Right ventricle myocardium superior (tissue), 1 donor: ENCODE data around the gene SLC12A6. TPM values are rescaled to one million over a fixed set of nuclear protein-coding genes. Genes with fewer than 3 reads are reported as not detected.

Source experiments
- ATAC-seq: fragments of 200-7000 bp; cut with Tn5 transposase; one replicate; pipeline ENCODE4 v1.9.1; 2020; ENCODE audit warnings: mild to moderate bottlenecking; ENCODE audit not compliant: poor library complexity
- DNase-seq: peaks from one replicate; pipeline ENCODE4 v3.0.0-alpha.2; 2020
- intact Hi-C: fragments of 100-400 bp; cut with DNase I; formaldehyde crosslinking; loops from one replicate; pipeline ENCODE4 v1.11.2; 2022
- total RNA-seq: library from RNA; stranded (reverse); fragmentation: NEBNext Ultra II Directional; extraction: Animal tissue kit (Norgen Biotek cat#: 25700); gene quantifications from one replicate; pipeline ENCODE4 v1.2.1, GENCODE V29; 2021
- donor health status: DM: no; HTN: yes; CAD: no; lungs with severe emphysema.

SLC12A6 gene
- total RNA-seq, 1 donor from 2014 or later = 24.9 TPM

- ATAC-seq = no peak
- intact Hi-C loops = no loop called here
- no peak for DNase-seq
These were observed 1.2 kb downstream of the SLC12A6 start for GRCh38 chr15:34336231-34336990.

- intact Hi-C loops = no loop called here
- no peak for ATAC-seq
- DNase-seq = no peak
These were observed 2.2 kb downstream of the SLC12A6 start for GRCh38 chr15:34335176-34336032.

GRCh38 chr15:34334672-34335071 lies 2.9 kb downstream of the SLC12A6 start:
- intact Hi-C loops = no loop called here

GRCh38 chr15:34332553-34333120 lies 4.9 kb downstream of the SLC12A6 start:
- DNase-seq (no peak), ATAC-seq (no peak)
- intact Hi-C loops = no loop called here

More at GRCh38 chr15:34334672-34335071, 2.9 kb downstream of the SLC12A6 start:
- no peak for ATAC-seq
- no peak for DNase-seq

- DNase-seq (no peak), ATAC-seq (no peak)
- intact Hi-C loops = no loop called here
These were observed 5.8 kb downstream of the SLC12A6 start for GRCh38 chr15:34331809-34332208.

GRCh38 chr15:34330279-34330678 lies 7.3 kb downstream of the SLC12A6 start:
- ATAC-seq = no peak
- intact Hi-C loops = no loop called here

GRCh38 chr15:34329006-34329405 lies 8.6 kb downstream of the SLC12A6 start:
- intact Hi-C loops = no loop called here
- no peak for DNase-seq
- ATAC-seq = no peak

More at GRCh38 chr15:34330279-34330678, 7.3 kb downstream of the SLC12A6 start:
- no peak for DNase-seq

GRCh38 chr15:34327906-34328305 lies 9.7 kb downstream of the SLC12A6 start:
- intact Hi-C loops = no loop called here
- DNase-seq (no peak), ATAC-seq (no peak)

- intact Hi-C loops = no loop called here
- DNase-seq (no peak), ATAC-seq (no peak)
These were observed 12.2 kb downstream of the SLC12A6 start for GRCh38 chr15:34325368-34325767.

GRCh38 chr15:34324933-34325332 lies 12.6 kb downstream of the SLC12A6 start:
- no peak for DNase-seq
- no peak for ATAC-seq
- intact Hi-C loops = no loop called here

- no peak for DNase-seq
- intact Hi-C loops = no loop called here
- ATAC-seq = no peak
These were observed 14.4 kb downstream of the SLC12A6 start for GRCh38 chr15:34323217-34323616.

- peak; percentile 98 for ATAC-seq
- intact Hi-C loops = no loop called here
- peak; percentile 69 for DNase-seq
These were observed 19.1 kb downstream of the SLC12A6 start for GRCh38 chr15:34318277-34319079.

- ATAC-seq (no peak), DNase-seq (no peak)
- intact Hi-C loops = no loop called here
These were observed 22.8 kb downstream of the SLC12A6 start for GRCh38 chr15:34314491-34315490.

- intact Hi-C loops = no loop called here
- no peak for DNase-seq
- ATAC-seq = no peak
These were observed 26.0 kb downstream of the SLC12A6 start for GRCh38 chr15:34311563-34311962.

GRCh38 chr15:34304613-34305012 lies 33.0 kb downstream of the SLC12A6 start:
- intact Hi-C loops = no loop called here
- ATAC-seq = no peak
- DNase-seq = no peak

- no peak for ATAC-seq
- no peak for DNase-seq
- intact Hi-C loops = no loop called here
These were observed 36.5 kb downstream of the SLC12A6 start for GRCh38 chr15:34301058-34301457.

- intact Hi-C loops = no loop called here
- peak; percentile 63 for ATAC-seq
- no peak for DNase-seq
These were observed 40.5 kb downstream of the SLC12A6 start for GRCh38 chr15:34297059-34297458.

GRCh38 chr15:34292621-34293020 lies 45.0 kb downstream of the SLC12A6 start:
- no peak for ATAC-seq
- intact Hi-C loops = no loop called here

More at GRCh38 chr15:34292621-34293020, 45.0 kb downstream of the SLC12A6 start:
- DNase-seq = no peak
